Suppressor macrophage treated with lipopolysaccharide for 4 hours (primary cell): Measurements from ENCODE around the gene TBCA.
"Not testable (repeated sequence)": the region's sequence is repeated elsewhere in the genome, so short reads cannot be mapped to it uniquely, and the experiment has no call there.

Experiments used
- DNase-seq: peaks from one replicate; pipeline ENCODE4 v3.0.0-alpha.2; 2020

The TBCA gene

GRCh38 chr5:77771452-77771851, 4.7 kb downstream of the TBCA start:
- DNase-seq, result no peak

DNA sequence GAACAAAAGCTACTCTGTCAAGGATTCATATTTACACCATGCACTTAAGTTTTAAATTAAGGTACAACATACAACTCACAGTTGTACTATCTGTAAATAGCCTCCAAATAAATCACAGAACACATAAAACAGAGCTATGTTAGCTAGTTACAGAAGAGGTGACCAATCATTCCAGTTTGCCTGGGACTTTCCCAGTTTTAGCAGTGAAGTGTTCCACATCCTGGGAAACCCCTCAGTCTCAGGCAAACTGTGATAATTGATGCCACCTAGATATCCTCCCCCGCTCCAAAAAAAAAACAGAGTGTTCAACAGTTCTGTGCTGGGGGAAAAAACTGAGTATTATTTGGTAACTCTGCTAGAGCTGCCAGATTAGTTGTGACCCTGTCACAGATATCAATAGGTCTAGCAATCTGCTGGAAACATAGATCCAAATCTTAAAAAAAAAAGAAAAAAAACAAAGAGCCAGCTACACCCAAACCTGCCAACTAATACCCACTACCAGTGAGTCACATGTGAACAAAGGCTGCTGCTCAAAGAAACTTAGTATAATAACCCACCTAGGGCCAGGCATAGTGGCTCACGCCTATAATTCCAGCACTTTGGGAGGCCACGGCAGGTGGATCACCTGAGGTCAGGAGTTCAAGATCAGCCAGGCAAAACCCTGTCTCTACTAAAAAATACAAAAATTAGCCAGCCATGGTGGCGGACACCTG, 5.7 kb downstream of the TBCA start:
- peak; percentile 30 for DNase-seq

DNA sequence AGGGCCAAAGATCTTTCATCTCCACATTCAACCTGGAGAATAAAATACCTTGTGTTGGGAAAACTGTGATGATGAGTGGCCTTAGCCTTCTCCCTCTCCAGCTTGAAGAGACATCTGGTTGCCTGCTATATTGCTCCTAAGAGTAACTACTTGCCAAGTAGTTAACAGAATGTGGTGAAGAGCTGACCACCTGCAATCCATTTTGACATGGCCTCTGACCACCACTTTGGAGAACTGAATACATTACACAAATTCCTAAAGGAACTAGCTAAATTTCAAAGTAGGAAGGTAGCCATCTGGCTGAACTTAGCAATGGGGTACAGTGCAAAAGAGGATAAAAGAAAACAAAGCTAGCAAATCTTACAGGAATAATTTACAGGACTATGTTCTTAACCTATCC, 7.2 kb downstream of the TBCA start:
- no peak for DNase-seq

GRCh38 chr5:77767301-77767700, 8.8 kb downstream of the TBCA start:
- DNase-seq, result no peak

- no peak for DNase-seq
These were observed 14.5 kb downstream of the TBCA start for GRCh38 chr5:77761606-77762005.

DNA sequence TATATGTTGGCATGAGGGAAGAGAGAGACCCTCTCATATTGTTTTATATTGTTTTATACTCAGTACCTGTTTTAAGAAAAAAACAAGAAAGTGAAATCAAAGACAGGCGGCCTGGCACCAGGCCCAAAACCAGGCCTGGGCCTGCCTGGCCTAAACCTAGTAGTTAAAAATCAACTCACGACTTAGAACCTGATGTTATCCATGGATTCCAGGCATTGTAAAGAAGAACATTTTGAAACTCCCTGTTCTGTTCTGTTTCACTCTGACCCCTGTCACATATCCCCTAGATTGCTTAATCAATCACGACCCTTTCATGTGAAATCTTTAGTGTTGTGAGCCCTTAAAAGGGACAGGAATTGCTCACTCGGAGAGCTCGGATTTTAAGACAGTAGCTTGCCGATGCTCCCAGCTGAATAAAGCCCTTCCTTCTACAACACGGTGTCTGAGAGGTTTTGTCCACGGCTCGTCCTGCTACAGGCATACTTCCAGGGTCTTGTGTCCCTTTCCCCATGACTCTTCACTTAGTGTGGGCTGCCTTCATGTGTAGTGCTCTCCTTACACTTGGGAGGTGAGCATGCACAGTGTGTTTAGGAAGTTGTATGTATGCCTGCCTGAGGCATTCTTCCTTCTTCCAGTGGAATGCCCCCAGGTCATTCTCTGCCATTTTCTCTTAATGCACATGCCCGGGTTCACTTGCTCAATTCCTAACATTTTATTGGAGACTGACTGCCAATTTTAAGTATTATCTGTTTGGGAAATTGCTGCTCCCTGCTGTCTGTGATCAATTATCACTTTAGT, 17.8 kb downstream of the TBCA start:
- DNase-seq, result no peak

GRCh38 chr5:77751328-77752023, 24.7 kb downstream of the TBCA start:
- no peak for DNase-seq

GRCh38 chr5:77750928-77751327, 25.2 kb downstream of the TBCA start:
- not testable (repeated sequence) for DNase-seq

GRCh38 chr5:77748160-77748559, 28.0 kb downstream of the TBCA start:
- no peak for DNase-seq

- DNase-seq, result no peak
These were observed 32.0 kb downstream of the TBCA start for GRCh38 chr5:77744116-77744515.

GRCh38 chr5:77743181-77743580, 33.0 kb downstream of the TBCA start:
- no peak for DNase-seq

DNA sequence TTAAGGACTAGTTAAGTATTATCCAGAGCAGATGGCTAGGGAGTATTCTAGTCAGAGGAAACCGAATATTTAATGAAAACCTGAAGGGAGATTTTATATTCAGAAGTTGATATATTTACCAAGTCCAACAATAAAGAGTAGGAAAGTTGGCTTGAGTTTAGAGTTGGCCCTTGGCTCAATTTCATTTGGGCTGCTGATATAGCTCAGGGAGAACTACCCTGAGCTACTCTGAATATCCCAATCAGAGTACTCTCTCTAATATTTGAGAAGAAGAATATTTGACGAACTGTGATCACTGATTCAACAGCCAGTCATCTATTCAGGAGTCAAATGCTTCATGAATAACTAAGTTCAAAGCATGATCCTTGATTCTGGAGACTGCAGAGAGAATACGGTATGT, 34.5 kb downstream of the TBCA start:
- DNase-seq, result no peak

- no peak for DNase-seq
These were observed 41.3 kb downstream of the TBCA start for GRCh38 chr5:77734885-77735284.

DNA sequence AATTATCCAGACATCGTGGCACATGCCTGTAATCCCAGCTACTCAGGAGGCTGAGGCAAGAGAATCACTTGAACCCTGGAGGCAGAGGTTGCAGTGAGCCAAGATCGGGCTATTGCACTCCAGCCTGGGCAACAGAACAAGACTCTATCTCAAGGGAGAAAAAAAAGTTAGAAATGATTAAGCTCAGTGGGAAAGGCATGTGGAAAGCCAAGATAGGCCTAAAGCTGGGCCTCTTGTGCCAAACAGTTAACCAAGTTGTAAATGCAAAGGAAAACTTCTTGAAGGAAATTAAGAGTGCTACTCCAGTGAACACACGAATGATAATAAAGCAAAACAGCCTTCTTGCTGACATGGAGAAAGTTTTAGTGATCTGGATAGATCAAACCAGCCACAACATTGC, 43.0 kb downstream of the TBCA start:
- DNase-seq, result no peak

- DNase-seq, result no peak
These were observed 48.9 kb downstream of the TBCA start for GRCh38 chr5:77727190-77727589.

- DNase-seq, result no peak
These were observed 50.5 kb downstream of the TBCA start for GRCh38 chr5:77725616-77726015.

DNA sequence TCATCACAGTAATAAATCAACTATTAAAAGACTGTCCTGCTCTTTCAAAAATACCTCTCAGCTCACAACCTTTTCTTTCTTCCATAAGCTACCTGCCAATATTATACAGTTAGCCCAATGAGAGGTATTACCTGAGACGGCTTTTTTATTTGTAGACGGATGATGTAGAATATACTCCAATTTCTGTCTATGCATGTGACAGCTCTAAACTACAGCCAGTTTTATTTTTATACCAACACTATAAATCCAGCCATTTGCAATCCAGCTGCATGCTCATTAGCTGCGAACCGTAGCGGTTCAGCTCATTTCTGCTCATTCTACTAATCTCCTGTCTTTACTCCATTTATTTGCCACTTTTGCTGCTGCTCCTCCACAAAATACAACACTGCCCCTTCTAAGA, 51.2 kb downstream of the TBCA start:
- no peak for DNase-seq

GRCh38 chr5:77719666-77720363, 56.3 kb downstream of the TBCA start:
- no peak for DNase-seq

DNA sequence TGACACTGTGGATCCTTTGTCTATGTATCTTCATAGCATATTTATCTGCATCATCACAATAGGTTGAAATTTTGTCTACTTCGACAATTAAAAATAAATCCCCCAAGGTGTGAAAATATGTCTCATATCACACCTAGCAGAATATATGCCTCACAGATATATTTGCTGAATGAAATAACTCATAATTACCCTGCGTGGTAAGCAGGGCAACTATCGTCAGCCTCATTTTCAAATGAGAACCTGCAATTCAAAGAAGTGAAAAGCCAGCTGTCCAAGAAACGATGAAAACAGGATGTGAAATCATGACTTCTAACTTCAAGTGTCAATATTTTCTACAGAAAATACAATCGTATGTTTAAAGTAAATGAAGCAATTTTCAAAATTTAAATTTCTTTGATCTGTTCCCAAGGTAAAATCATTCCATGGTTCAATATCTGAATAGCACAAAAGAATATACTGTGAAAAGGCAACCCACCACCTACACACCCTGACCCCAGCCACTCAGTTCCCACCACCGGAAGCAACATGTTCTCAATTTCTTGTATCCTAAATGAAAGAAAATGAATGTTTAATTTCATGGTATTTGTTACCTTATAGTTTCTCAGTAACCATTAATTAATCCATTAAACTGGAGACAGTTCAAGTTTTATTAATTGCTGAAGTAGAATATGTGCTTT, 57.1 kb downstream of the TBCA start:
- no peak for DNase-seq

DNA sequence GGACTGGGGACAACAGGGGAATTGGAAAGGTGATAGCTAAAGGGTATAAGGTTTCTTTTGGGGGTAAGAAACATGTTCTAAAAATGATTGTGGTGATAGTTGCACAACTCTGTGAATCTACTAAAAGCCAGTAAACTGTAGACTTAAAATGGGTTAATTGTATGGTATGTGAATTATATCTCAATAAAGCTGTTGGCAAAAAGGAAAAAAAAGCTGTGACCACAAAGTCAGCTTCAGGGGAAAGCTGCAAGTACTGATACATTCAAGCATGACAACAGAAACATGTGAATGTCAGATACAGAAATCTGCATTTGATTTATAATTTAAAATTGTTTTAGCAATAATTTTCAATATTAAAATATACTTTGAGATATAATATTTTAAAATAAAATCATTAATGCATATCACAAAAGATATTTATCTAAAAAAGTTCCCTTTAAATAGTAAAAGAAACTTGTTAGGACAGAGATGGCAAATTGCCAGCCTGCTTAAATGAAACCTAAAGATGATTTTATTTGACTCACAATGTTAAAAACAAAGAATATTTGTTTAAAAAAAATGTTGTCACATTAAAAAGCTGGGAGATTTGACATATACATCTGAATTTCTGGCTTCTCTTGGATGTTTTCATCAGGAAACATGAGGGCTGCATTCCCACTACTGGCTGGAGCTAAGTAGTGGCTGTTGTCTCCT, 66.0 kb downstream of the TBCA start:
- DNase-seq, result peak; percentile 15

GRCh38 chr5:77709340-77709739, 66.8 kb downstream of the TBCA start:
- DNase-seq, result no peak

GRCh38 chr5:77707791-77708190, 68.3 kb downstream of the TBCA start:
- DNase-seq, result no peak
